H9 (cell line): ENCODE measurements around the gene PROM1. TPM values are rescaled to one million over a fixed set of nuclear protein-coding genes. Genes with fewer than 3 reads are reported as not detected.

ENCODE experiments used
- DNase-seq: peaks from one replicate; pipeline ENCODE4 v3.0.0-alpha.2; 2017
- H2AFZ ChIP-seq: one replicate; pipeline ENCODE4 v1.6.1; 2013; ENCODE audit warnings: mild to moderate bottlenecking, low read length, control low read depth, moderate library complexity
- H2AK5ac ChIP-seq: 2 replicates; pipeline ENCODE4 v1.6.1; 2013; ENCODE audit warnings: low read length, control low read depth, mixed read lengths; ENCODE audit not compliant: insufficient read length
- H2BK120ac ChIP-seq: one replicate; pipeline ENCODE4 v1.6.1; 2013; ENCODE audit warnings: low read depth, mild to moderate bottlenecking, low read length, control low read depth, inconsistent platforms; ENCODE audit not compliant: poor library complexity, severe bottlenecking
- H2BK12ac ChIP-seq: 2 replicates; pipeline ENCODE4 v1.6.1; 2013; ENCODE audit warnings: low read length, control low read depth, mixed read lengths, low read depth; ENCODE audit not compliant: insufficient read length
- H2BK15ac ChIP-seq: 2 replicates; pipeline ENCODE4 v1.6.1; 2013; ENCODE audit warnings: low read depth, low read length, control low read depth
- H2BK20ac ChIP-seq: one replicate; pipeline ENCODE4 v1.6.1; 2013; ENCODE audit warnings: low read depth, mild to moderate bottlenecking, low read length, control low read depth, inconsistent platforms; ENCODE audit not compliant: poor library complexity, severe bottlenecking
- H2BK5ac ChIP-seq: 2 replicates; pipeline ENCODE4 v1.6.1; 2013; ENCODE audit warnings: low read length, control low read depth, mixed read lengths; ENCODE audit not compliant: insufficient read length
- H3K14ac ChIP-seq: 2 replicates; pipeline ENCODE4 v1.6.1; 2013; ENCODE audit warnings: low read length, control low read depth; ENCODE audit not compliant: insufficient read depth
- H3K18ac ChIP-seq: 2 replicates; pipeline ENCODE4 v1.6.1; 2013; ENCODE audit warnings: low read depth, mild to moderate bottlenecking, mixed read lengths, low read length, control low read depth; ENCODE audit not compliant: insufficient read length
- H3K23ac ChIP-seq: 2 replicates; pipeline ENCODE4 v1.6.1; 2013; ENCODE audit warnings: low read length, control low read depth, mixed read lengths, low read depth; ENCODE audit not compliant: insufficient read length
- H3K23me2 ChIP-seq: 2 replicates; pipeline ENCODE4 v1.6.1; 2013; ENCODE audit warnings: low read depth, mild to moderate bottlenecking, mixed read lengths, low read length, control low read depth; ENCODE audit not compliant: insufficient read length, poor library complexity, severe bottlenecking
- H3K27ac ChIP-seq: 2 replicates; pipeline ENCODE4 v1.5.1; 2013; ENCODE audit warnings: low read length, control low read depth, mixed read lengths, low read depth; ENCODE audit not compliant: insufficient read length
- H3K27me3 ChIP-seq: 2 replicates; pipeline ENCODE4 v1.6.1; 2013; ENCODE audit warnings: low read length, control low read depth, inconsistent platforms; ENCODE audit not compliant: insufficient read depth
- H3K4ac ChIP-seq: 2 replicates; pipeline ENCODE4 v1.6.1; 2013; ENCODE audit warnings: low read depth, mild to moderate bottlenecking, control low read depth, inconsistent platforms, low read length, moderate library complexity
- H3K4me1 ChIP-seq: 2 replicates; pipeline ENCODE4 v1.6.1; 2013; ENCODE audit warnings: low read length, control low read depth, inconsistent platforms; ENCODE audit not compliant: insufficient read depth
- H3K4me2 ChIP-seq: 2 replicates; pipeline ENCODE4 v1.6.1; 2013; ENCODE audit warnings: low read length, control low read depth, mixed read lengths; ENCODE audit not compliant: insufficient read length, insufficient read depth
- H3K56ac ChIP-seq: 2 replicates; pipeline ENCODE4 v1.6.1; 2013; ENCODE audit warnings: low read depth, mild to moderate bottlenecking, mixed read lengths, low read length, control low read depth; ENCODE audit not compliant: insufficient read length
- H3K79me1 ChIP-seq: 2 replicates; pipeline ENCODE4 v1.6.1; 2013; ENCODE audit warnings: low read depth, mild to moderate bottlenecking, moderate library complexity, low read length, control low read depth, inconsistent platforms; ENCODE audit not compliant: insufficient read depth, poor library complexity, severe bottlenecking
- H3K79me2 ChIP-seq: 2 replicates; pipeline ENCODE4 v1.6.1; 2013; ENCODE audit warnings: low read length, control low read depth, inconsistent platforms; ENCODE audit not compliant: insufficient read depth
- H3K9ac ChIP-seq: 2 replicates; pipeline ENCODE4 v1.6.1; 2013; ENCODE audit warnings: low read length, control low read depth, mixed read lengths; ENCODE audit not compliant: insufficient read length; ENCODE audit errors: extremely low read depth
- H3K9me3 ChIP-seq: one replicate; pipeline ENCODE4 v1.6.1; 2013; ENCODE audit warnings: low read depth, low read length, inconsistent platforms; ENCODE audit not compliant: control insufficient read depth
- H3T11ph ChIP-seq: one replicate; pipeline ENCODE4 v1.6.1; 2013; ENCODE audit warnings: mild to moderate bottlenecking, low read length, control low read depth, inconsistent platforms
- H4K20me1 ChIP-seq: one replicate; pipeline ENCODE4 v1.6.1; 2013; ENCODE audit not compliant: control insufficient read depth, insufficient read length, insufficient read depth
- H4K5ac ChIP-seq: 2 replicates; pipeline ENCODE4 v1.6.1; 2013; ENCODE audit warnings: low read depth, mild to moderate bottlenecking, mixed read lengths, low read length, control low read depth; ENCODE audit not compliant: insufficient read length
- H4K8ac ChIP-seq: replicated peaks from 2 replicates; pipeline ENCODE4 v1.6.1; 2013; ENCODE audit warnings: low read length, control low read depth, mixed read lengths, low read depth; ENCODE audit not compliant: insufficient read length
- H4K91ac ChIP-seq: 2 replicates; pipeline ENCODE4 v1.6.1; 2013; ENCODE audit warnings: low read depth, mild to moderate bottlenecking, moderate library complexity, mixed read lengths, low read length, control low read depth; ENCODE audit not compliant: insufficient read length
- H3K27ac Mint-ChIP-seq, 3 experiments: 2 replicates in 2 of 3; 3 replicates in 1 of 3; pipeline ENCODE4 v1.8.0; 2020 to 2021; ENCODE audit warnings: mixed read lengths in 3 of 3, mild to moderate bottlenecking in 1 of 3, moderate library complexity in 1 of 3
- H3K27me3 Mint-ChIP-seq: 2 replicates; pipeline ENCODE4 v1.8.0; 2021; ENCODE audit warnings: low read depth, mild to moderate bottlenecking, moderate library complexity, mixed read lengths
- H3K36me3 Mint-ChIP-seq, 3 experiments: 2 replicates in 2 of 3; 3 replicates in 1 of 3; pipeline ENCODE4 v1.8.0; 2020 to 2021; ENCODE audit warnings: low read depth in 3 of 3, mixed read lengths in 3 of 3; ENCODE audit not compliant: insufficient read depth in 1 of 3
- H3K4me1 Mint-ChIP-seq, 2 experiments: 2 replicates each; pipeline ENCODE4 v1.8.0; 2020; ENCODE audit warnings: mixed read lengths in 2 of 2
- H3K4me3 Mint-ChIP-seq, 2 experiments: 2 replicates in 1 of 2; 3 replicates in 1 of 2; pipeline ENCODE4 v1.8.0; 2020 to 2021; ENCODE audit warnings: mild to moderate bottlenecking in 2 of 2, mixed read lengths in 2 of 2, moderate library complexity in 1 of 2
- H3K9me3 Mint-ChIP-seq, 2 experiments: 2 replicates in 1 of 2; 3 replicates in 1 of 2; pipeline ENCODE4 v1.8.0; 2020; ENCODE audit warnings: mild to moderate bottlenecking in 2 of 2, mixed read lengths in 2 of 2, moderate library complexity in 1 of 2
- WGBS: extraction: QIAGEN DNeasy Blood & Tissue Kit; methylation state at CpG from one replicate; pipeline ENCODE4 v1.1.7; 2013; ENCODE audit warnings: missing lambda C conversion rate, low lambda C conversion rate, mixed read lengths; ENCODE audit not compliant: insufficient read length; ENCODE audit errors: extremely low coverage; 5-methylcytosine and 5-hydroxymethylcytosine counted together
- total RNA-seq: library from RNA; stranded (reverse); gene quantifications from 2 replicates; pipeline ENCODE4 v1.2.1, GENCODE V29; 2021
- TF ChIP-seq, protein P1 (sequence below): fragments of 200-600 bp; sonication (generic); conservative IDR thresholded peaks from 3 replicates; pipeline ENCODE4 v1.8.0; 2021; ENCODE audit warnings: antibody characterized with exemption, mild to moderate bottlenecking

PROM1 gene
- total RNA-seq, 1 experiment from 2014 or later, result 98.3 TPM

GRCh38 chr4:15995826-15996225 lies 88.0 kb downstream of the PROM1 start:
- H3T11ph ChIP-seq, result no peak overlapping the region
- H3K79me2 ChIP-seq, result no peaks in the 10 kb centered on the region
- H3K4me2 ChIP-seq, result no peak overlapping the region
- H2BK120ac ChIP-seq, result no peak overlapping the region
- H3K23me2 ChIP-seq, result no peaks in the 10 kb centered on the region
- H3K27ac ChIP-seq, result no peak overlapping the region
- no CpG with 5 or more reads among the region's 3 CpGs for WGBS
- no peak overlapping the region for H2BK12ac ChIP-seq
- no peak overlapping the region for H4K8ac ChIP-seq
- H2BK15ac ChIP-seq, result no peak overlapping the region
- Mint-ChIP-seq H3K4me1 (no peaks in the 10 kb centered on the region), H3K27ac (no peak overlapping the region), H3K9me3 (no peaks in the 10 kb centered on the region), H3K27me3 (no peaks in the 10 kb centered on the region), H3K4me3 (no peak overlapping the region), H3K36me3 (peaks cover 24 to 57% (median 38%) of the 10 kb centered on the region in 3 experiments; a peak in 6 of 7 replicates)
- H4K20me1 ChIP-seq, result no peaks in the 10 kb centered on the region
- no peak overlapping the region for H2AK5ac ChIP-seq
- H3K56ac ChIP-seq, result no peak overlapping the region
- H3K9ac ChIP-seq, result no peak overlapping the region
- no peak for DNase-seq
- H3K4me1 ChIP-seq, result no peaks in the 10 kb centered on the region
- H3K14ac ChIP-seq, result no peak overlapping the region
- no peaks in the 10 kb centered on the region for H3K9me3 ChIP-seq
- no peaks in the 10 kb centered on the region for H3K79me1 ChIP-seq
- TF ChIP-seq, protein P1, sequence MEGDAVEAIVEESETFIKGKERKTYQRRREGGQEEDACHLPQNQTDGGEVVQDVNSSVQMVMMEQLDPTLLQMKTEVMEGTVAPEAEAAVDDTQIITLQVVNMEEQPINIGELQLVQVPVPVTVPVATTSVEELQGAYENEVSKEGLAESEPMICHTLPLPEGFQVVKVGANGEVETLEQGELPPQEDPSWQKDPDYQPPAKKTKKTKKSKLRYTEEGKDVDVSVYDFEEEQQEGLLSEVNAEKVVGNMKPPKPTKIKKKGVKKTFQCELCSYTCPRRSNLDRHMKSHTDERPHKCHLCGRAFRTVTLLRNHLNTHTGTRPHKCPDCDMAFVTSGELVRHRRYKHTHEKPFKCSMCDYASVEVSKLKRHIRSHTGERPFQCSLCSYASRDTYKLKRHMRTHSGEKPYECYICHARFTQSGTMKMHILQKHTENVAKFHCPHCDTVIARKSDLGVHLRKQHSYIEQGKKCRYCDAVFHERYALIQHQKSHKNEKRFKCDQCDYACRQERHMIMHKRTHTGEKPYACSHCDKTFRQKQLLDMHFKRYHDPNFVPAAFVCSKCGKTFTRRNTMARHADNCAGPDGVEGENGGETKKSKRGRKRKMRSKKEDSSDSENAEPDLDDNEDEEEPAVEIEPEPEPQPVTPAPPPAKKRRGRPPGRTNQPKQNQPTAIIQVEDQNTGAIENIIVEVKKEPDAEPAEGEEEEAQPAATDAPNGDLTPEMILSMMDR, result no peak
- H4K91ac ChIP-seq, result no peak overlapping the region
- H2BK20ac ChIP-seq, result no peak overlapping the region
- H4K5ac ChIP-seq, result no peak overlapping the region
- H2AFZ ChIP-seq, result no peak overlapping the region
- H3K4ac ChIP-seq, result no peak overlapping the region
- H2BK5ac ChIP-seq, result no peak overlapping the region
- H3K23ac ChIP-seq, result no peak overlapping the region
- no peak overlapping the region for H3K18ac ChIP-seq
- H3K27me3 ChIP-seq, result no peaks in the 10 kb centered on the region
